ENCODE results near the gene IFRD1. TPM values are rescaled to one million over a fixed set of nuclear protein-coding genes. Genes with fewer than 3 reads are reported as not detected.

IFRD1 gene
- total RNA-seq, 1 donor from 2014 or later: 67.0 TPM

DNA sequence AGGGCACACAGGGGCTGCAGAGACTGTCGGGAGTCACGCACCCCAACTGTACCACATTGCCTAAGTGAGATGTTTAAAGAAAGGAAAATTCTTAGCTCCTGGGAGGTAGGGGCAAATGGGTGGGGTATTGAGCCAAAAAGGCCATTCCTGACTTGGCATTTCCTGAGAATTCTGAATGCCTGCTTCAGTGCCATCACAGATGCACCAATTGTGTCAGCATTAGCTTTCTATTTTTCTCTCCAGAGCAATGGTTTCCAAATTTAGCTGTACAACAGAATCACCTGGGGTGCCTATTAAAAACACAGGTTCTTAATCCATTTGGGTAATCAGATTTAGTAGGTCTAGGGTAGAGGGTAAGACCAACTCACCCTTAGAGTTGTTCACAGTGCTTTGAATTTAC is 73.6 kb downstream of the IFRD1 start:
- ATAC-seq (ENCODE audit: low read depth): no peak

More for the DNA sequence above, 73.6 kb downstream of the IFRD1 start:
- TF ChIP-seq, protein P1, sequence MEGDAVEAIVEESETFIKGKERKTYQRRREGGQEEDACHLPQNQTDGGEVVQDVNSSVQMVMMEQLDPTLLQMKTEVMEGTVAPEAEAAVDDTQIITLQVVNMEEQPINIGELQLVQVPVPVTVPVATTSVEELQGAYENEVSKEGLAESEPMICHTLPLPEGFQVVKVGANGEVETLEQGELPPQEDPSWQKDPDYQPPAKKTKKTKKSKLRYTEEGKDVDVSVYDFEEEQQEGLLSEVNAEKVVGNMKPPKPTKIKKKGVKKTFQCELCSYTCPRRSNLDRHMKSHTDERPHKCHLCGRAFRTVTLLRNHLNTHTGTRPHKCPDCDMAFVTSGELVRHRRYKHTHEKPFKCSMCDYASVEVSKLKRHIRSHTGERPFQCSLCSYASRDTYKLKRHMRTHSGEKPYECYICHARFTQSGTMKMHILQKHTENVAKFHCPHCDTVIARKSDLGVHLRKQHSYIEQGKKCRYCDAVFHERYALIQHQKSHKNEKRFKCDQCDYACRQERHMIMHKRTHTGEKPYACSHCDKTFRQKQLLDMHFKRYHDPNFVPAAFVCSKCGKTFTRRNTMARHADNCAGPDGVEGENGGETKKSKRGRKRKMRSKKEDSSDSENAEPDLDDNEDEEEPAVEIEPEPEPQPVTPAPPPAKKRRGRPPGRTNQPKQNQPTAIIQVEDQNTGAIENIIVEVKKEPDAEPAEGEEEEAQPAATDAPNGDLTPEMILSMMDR (IDR thresholded peaks at IDR 0.05): no peak
- Mint-ChIP-seq H3K27ac (no peak overlapping the region), H3K36me3 (ENCODE audit: low read depth) (no peaks in the 10 kb centered on the region), H3K27me3 (peaks cover 9% of the 10 kb centered on the region), H3K9me3 (no peaks in the 10 kb centered on the region), H3K4me3 (no peak overlapping the region), H3K4me1 (no peaks in the 10 kb centered on the region)
- CTCF ChIA-PET: no interaction called here
- no peak for DNase-seq
- intact Hi-C loops (cut with micrococcal nuclease): no loop called here
- POLR2A ChIA-PET: no interaction called here

Other genes with a start within 250 kb of the IFRD1 start
- 0.61 and 0.73 TPM in 2 replicates for gene DOCK4, start 244.1 kb upstream of the IFRD1 start, total RNA-seq
- 12.6 and 13.1 TPM in 2 replicates for gene ZNF277, start 243.8 kb upstream of the IFRD1 start, total RNA-seq
- gene LSMEM1, start 30.5 kb downstream of the IFRD1 start, total RNA-seq: 0.61 and 1.1 TPM in 2 replicates